Peyer's patch (tissue), 4 donors: ENCODE results near the gene RAB6A.

ENCODE experiments used
- CTCF ChIP-seq, 6 experiments: fragments of 450-650 bp in 4 of 6; fragments of 200-600 bp in 2 of 6; sonication (generic) in 1 of 6; IDR thresholded peaks; one replicate each; pipeline ENCODE4 v1.5.1; 2017 to 2019; ENCODE audit warnings: antibody characterized with exemption in 6 of 6, mild to moderate bottlenecking in 3 of 6, moderate library complexity in 1 of 6
- POLR2A ChIP-seq, 2 donors: fragments of 450-650 bp; IDR thresholded peaks; one replicate each; pipeline ENCODE4 v1.5.1; 2017; ENCODE audit warnings: antibody characterized with exemption in 2 of 2, mild to moderate bottlenecking in 2 of 2, moderate library complexity in 2 of 2

- no peak for TF ChIP-seq CTCF (IDR thresholded peaks at IDR 0.05)
- no peak for TF ChIP-seq POLR2A (IDR thresholded peaks at IDR 0.05)
Measured at GRCh38 chr11:73728000-73728399, 32.9 kb downstream of the RAB6A start.
